Nephron progenitor cell (in vitro differentiated cells): Measurements from ENCODE around the gene VOPP1.

Experiments
- DNase-seq: peaks from one replicate; pipeline ENCODE4 v3.0.0; 2021
- H3K27ac Mint-ChIP-seq: 2 replicates; pipeline ENCODE4 v1.8.0; 2021; ENCODE audit warnings: mild to moderate bottlenecking, moderate library complexity, mixed read lengths
- H3K27me3 Mint-ChIP-seq: 2 replicates; pipeline ENCODE4 v1.8.0; 2021; ENCODE audit warnings: mild to moderate bottlenecking, low read depth, mixed read lengths; ENCODE audit not compliant: poor library complexity
- H3K36me3 Mint-ChIP-seq: 2 replicates; pipeline ENCODE4 v1.8.0; 2021; ENCODE audit warnings: low read depth, mixed read lengths
- H3K4me1 Mint-ChIP-seq: 2 replicates; pipeline ENCODE4 v1.8.0; 2021; ENCODE audit warnings: mixed read lengths
- H3K4me3 Mint-ChIP-seq: 2 replicates; pipeline ENCODE4 v1.8.0; 2021; ENCODE audit warnings: mild to moderate bottlenecking, moderate library complexity, mixed read lengths
- H3K9me3 Mint-ChIP-seq: 2 replicates; pipeline ENCODE4 v1.8.0; 2021; ENCODE audit warnings: mild to moderate bottlenecking, moderate library complexity, mixed read lengths
- TF ChIP-seq, protein P1 (sequence below): fragments of 200-600 bp; sonication (generic); IDR thresholded peaks from 2 replicates; pipeline ENCODE4 v1.5.0; 2021; ENCODE audit warnings: antibody characterized with exemption

Gene VOPP1

DNA sequence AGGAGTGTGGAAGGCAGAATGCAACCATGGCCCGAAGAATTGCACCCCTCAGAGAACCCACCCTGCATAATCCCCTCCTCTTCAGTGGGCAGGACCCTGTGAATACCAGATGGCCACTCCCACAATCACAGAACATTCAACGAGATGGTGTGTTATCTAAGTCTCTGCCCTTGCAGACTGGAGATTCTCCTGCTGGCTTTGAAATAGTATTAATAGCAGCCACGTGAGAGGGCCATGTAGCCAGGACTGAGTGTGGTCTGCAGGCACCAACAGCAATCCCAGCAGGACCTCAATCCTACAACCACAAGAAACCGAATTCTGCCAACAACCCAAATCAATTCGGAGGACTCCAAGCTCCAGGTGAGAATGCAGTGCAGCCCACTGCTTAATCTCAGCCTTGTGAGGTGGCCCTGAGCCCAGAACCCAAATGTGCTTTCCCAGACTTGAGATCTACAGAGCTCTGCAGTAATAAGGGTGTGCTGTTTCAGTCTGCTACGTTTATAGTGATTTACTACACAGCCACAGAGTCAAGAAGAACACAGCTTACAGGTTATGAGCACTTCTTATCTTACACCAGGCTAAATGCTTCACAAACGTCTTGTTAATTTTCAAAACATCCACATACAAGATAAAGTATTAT, 72.1 kb downstream of the VOPP1 start:
- TF ChIP-seq, protein P1, sequence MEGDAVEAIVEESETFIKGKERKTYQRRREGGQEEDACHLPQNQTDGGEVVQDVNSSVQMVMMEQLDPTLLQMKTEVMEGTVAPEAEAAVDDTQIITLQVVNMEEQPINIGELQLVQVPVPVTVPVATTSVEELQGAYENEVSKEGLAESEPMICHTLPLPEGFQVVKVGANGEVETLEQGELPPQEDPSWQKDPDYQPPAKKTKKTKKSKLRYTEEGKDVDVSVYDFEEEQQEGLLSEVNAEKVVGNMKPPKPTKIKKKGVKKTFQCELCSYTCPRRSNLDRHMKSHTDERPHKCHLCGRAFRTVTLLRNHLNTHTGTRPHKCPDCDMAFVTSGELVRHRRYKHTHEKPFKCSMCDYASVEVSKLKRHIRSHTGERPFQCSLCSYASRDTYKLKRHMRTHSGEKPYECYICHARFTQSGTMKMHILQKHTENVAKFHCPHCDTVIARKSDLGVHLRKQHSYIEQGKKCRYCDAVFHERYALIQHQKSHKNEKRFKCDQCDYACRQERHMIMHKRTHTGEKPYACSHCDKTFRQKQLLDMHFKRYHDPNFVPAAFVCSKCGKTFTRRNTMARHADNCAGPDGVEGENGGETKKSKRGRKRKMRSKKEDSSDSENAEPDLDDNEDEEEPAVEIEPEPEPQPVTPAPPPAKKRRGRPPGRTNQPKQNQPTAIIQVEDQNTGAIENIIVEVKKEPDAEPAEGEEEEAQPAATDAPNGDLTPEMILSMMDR = no peak
- DNase-seq = no peak
- Mint-ChIP-seq H3K9me3 (no peaks in the 10 kb centered on the region), H3K27ac (no peak overlapping the region), H3K4me1 (peaks cover 42% of the 10 kb centered on the region), H3K36me3 (peaks cover 4% of the 10 kb centered on the region), H3K4me3 (no peak overlapping the region), H3K27me3 (peaks cover 3% of the 10 kb centered on the region)

DNA sequence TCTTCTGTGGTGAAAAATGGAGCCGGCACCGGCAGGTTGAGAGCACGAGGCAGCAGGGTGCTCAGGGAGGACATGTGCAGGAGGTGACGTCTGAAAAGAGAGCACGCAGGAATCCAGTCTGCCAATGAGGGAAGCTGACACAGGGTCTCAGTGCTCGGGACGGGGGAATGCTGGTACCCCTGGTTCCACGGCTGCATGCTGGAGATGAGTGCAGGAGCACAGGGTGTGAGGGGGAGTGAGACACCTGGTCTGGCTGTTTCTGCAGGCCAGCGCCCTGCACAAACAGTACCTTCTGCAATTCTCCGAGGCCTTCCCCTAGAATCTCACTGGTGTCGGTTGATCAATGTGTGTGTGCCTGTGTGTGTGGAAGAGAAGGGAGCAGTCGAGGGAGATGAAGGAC, 72.7 kb downstream of the VOPP1 start:
- Mint-ChIP-seq H3K36me3 (peaks cover 4% of the 10 kb centered on the region), H3K4me3 (no peak overlapping the region), H3K9me3 (no peaks in the 10 kb centered on the region), H3K27me3 (peaks cover 3% of the 10 kb centered on the region), H3K27ac (peak overlapping the region; percentile 79), H3K4me1 (peaks cover 40% of the 10 kb centered on the region)
- DNase-seq = no peak
- TF ChIP-seq, protein P1 = no peak

DNA sequence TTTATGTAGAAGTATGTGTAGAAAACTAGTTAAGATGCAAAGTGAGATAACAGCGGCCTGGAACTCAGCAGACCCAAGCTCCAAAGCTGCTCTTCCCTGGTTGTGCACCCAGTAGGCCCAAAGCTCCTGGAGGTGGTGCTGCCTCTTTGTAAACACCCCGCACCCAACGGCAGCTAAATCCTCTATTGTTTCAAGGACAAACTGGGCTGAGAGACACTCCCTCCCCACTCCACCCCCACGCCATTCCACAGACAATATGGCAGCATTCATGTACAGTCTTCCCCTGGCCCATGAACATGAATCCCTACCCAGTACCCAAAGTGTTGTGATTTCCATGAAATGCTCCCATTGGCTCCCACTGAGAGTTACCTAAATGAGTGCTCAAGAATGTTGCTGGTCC, 73.5 kb downstream of the VOPP1 start:
- no peak overlapping the region for H3K27ac Mint-ChIP-seq
- H3K9me3 Mint-ChIP-seq = no peaks in the 10 kb centered on the region
- DNase-seq = no peak
- no peak overlapping the region for H3K4me3 Mint-ChIP-seq
- TF ChIP-seq, protein P1 = no peak
- H3K4me1 Mint-ChIP-seq = peaks cover 32% of the 10 kb centered on the region
- peaks cover 7% of the 10 kb centered on the region for H3K36me3 Mint-ChIP-seq
- H3K27me3 Mint-ChIP-seq = peaks cover 3% of the 10 kb centered on the region

DNA sequence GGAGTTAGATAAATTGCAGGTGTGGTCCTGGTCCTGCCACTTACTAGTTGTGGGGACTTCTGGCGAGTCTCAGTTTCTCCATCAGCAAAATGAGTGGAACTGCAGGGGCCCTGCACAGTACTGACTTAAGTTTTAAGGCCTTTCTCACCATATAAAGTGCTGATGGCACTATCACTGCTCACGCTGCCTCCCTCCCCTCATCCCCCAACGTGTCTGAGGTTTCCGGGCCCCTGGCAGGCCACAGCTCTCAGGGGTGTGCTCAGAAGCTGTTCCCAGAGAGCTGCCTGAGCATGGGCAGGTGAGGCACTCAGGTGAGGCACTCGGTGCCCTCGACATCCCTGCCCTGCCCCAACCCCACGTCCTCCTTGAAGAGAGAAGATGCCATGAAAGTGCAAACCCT, 74.2 kb downstream of the VOPP1 start:
- peaks cover 3% of the 10 kb centered on the region for H3K27me3 Mint-ChIP-seq
- no peaks in the 10 kb centered on the region for H3K9me3 Mint-ChIP-seq
- peaks cover 32% of the 10 kb centered on the region for H3K4me1 Mint-ChIP-seq
- H3K4me3 Mint-ChIP-seq = no peak overlapping the region
- no peak for DNase-seq
- H3K36me3 Mint-ChIP-seq = peaks cover 13% of the 10 kb centered on the region
- no peak overlapping the region for H3K27ac Mint-ChIP-seq
- TF ChIP-seq, protein P1 = no peak

DNA sequence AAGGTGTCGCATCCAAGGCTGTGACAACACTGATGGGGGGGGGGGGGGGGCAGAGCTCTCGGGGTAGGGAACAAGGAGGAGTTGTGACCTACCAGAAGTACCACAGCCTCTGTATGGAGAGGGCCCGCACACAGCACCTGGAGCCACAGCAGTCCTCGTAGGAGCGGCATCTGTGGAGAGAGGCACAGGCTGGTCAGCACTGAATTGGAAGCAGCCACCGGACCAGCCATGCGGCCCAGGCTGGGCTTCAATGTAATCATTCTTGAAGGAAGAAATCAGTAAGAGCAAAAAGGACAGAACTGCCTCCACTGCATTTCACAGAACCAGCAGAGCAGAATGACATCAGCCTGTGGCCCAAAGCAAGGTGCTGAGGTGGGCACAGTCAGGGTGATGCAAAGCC, 74.8 kb downstream of the VOPP1 start:
- peaks cover 37% of the 10 kb centered on the region for H3K4me1 Mint-ChIP-seq
- TF ChIP-seq, protein P1 = no peak

DNA sequence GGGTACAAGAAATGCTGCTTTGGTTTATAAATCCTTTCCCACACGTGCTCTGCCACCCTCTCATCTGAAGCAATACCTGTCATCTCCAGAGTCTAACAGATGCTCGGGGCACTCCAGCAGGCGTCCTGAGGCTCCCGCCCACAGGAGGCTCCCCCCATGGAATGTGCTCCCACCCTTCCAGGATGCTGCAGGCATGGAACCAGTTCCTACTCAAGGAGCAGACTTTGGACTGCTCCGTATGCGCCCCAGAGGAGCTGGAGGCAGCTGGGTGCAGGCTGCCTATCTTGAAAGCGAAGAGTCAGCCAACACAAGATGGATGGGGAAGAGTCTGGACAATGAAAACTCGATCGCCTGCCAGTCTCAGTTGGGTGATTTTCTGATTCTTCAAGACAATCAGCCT, 75.4 kb downstream of the VOPP1 start:
- no peak for DNase-seq
- TF ChIP-seq, protein P1 = no peak
- peaks cover 20% of the 10 kb centered on the region for H3K36me3 Mint-ChIP-seq
- H3K4me1 Mint-ChIP-seq = peaks cover 38% of the 10 kb centered on the region
- H3K27me3 Mint-ChIP-seq = peaks cover 3% of the 10 kb centered on the region
- H3K9me3 Mint-ChIP-seq = no peaks in the 10 kb centered on the region
- no peak overlapping the region for H3K27ac Mint-ChIP-seq
- H3K4me3 Mint-ChIP-seq = no peak overlapping the region

More for the DNA sequence above, 74.8 kb downstream of the VOPP1 start:
- H3K36me3 Mint-ChIP-seq = peaks cover 19% of the 10 kb centered on the region
- no peak for DNase-seq
- no peaks in the 10 kb centered on the region for H3K9me3 Mint-ChIP-seq
- H3K27me3 Mint-ChIP-seq = peaks cover 3% of the 10 kb centered on the region
- no peak overlapping the region for H3K27ac Mint-ChIP-seq
- no peak overlapping the region for H3K4me3 Mint-ChIP-seq
